HL-60/S4 treated with phorbol 12-myristate 13-acetate at 8.2 ng/mL for 4 days and 3 days (cell line): Measurements from ENCODE around the gene RDX.

Experiments used
- in situ Hi-C: fragments of 300-500 bp; cut with MboI; formaldehyde crosslinking; loops from 2 replicates; pipeline ENCODE4 v1.15.0; 2022; ENCODE audit warnings: low sequenced_read_pairs

The RDX gene

GRCh38 chr11:110174645-110175310 lies 121.6 kb downstream of the RDX start:
- in situ Hi-C loops: no loop called here

DNA sequence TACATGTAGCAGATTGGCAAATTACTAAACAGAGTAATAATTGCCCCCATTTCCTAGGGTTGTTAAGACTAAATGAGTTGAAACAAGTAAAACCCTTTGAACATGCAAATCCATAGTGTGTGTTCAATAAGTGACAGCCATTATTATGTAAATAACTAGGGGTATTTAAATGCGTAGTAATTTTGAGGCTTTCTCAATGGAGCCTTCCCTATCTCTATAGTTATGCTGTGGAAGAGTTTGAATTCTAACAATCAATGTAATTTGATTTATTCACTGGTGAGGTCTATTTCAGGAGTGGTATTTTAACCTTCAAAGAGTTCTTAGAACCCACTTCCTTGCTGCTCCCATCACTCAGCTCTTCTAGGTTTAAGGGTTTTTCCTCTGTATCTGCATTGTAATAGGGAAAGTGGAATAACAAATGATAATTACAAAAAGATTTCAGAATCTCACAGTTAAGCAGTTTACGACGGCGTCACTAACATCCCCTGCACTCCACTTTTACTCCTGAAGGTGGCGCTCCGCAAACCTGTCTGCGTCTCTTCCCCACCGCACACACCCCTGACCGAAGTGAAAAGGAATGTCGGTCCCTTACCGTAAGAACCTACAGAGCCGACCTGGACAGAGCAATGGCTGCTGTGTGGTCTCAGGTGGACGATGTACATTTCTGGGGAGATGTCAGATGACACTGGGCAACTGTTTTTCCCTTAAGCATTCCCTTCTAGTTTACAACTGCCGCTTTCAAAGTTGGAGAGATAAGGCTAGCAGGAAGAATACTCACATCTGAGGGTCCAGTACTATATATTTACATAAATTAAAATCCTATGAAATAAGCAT lies 122.4 kb downstream of the RDX start:
- in situ Hi-C loops: no loop called here

DNA sequence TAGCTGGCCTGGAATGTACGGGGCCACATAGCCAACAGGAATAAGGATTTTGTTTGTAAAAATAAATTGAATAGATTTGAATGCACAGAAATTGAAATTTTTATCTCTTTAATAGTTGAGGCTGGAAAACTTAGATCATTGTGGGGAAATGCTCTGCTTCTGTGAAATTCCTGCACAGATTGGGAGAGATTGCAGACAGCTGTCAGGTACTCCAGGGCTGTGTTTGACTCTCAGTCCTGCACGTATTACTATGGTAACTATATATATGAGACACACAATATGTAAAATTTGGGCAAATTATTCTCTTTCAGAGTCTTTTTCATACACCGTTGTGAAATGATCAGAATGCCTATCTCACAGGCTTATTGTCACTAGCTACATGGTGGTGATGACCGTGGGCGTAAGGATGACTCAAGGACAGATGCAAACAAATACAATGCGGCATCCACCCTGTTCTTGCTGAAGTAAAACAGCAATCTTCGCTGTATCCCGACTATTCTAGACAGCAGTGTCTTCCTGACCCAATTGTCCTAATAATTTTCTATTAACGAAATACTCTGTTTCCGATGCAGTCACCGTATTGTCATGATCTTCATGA lies 123.8 kb downstream of the RDX start:
- in situ Hi-C loops: no loop called here

DNA sequence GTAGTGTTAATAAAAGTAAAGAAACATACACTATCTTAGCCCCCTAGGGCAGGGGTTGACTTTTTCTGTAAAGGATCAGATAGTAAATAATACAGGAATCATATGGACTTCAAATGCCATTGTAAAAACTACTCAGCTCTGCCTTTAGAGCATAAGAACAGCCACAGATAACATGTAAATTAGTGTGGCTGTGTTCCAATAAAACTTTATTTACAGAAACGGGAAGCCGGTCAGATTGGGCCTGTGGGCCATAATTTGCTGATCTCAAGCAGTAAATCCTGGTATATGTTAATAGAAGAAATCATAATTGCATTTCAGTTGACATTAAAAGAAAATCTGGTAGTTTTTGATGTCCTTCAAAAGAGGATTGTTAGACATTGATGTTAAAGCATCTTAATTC lies 126.7 kb downstream of the RDX start:
- in situ Hi-C loops: no loop called here

GRCh38 chr11:110168033-110168803 lies 128.2 kb downstream of the RDX start:
- in situ Hi-C loops: no loop called here

GRCh38 chr11:110165039-110165925 lies 131.1 kb downstream of the RDX start:
- in situ Hi-C loops: no loop called here

GRCh38 chr11:110162216-110162615 lies 134.2 kb downstream of the RDX start:
- in situ Hi-C loops: no loop called here

- in situ Hi-C loops: no loop called here
Measured at GRCh38 chr11:110161061-110161460, 135.4 kb downstream of the RDX start.

GRCh38 chr11:110160437-110160836 lies 136.0 kb downstream of the RDX start:
- in situ Hi-C loops: no loop called here

GRCh38 chr11:110160016-110160415 lies 136.4 kb downstream of the RDX start:
- in situ Hi-C loops: no loop called here

- in situ Hi-C loops: no loop called here
Measured at GRCh38 chr11:110159476-110159875, 136.9 kb downstream of the RDX start.

DNA sequence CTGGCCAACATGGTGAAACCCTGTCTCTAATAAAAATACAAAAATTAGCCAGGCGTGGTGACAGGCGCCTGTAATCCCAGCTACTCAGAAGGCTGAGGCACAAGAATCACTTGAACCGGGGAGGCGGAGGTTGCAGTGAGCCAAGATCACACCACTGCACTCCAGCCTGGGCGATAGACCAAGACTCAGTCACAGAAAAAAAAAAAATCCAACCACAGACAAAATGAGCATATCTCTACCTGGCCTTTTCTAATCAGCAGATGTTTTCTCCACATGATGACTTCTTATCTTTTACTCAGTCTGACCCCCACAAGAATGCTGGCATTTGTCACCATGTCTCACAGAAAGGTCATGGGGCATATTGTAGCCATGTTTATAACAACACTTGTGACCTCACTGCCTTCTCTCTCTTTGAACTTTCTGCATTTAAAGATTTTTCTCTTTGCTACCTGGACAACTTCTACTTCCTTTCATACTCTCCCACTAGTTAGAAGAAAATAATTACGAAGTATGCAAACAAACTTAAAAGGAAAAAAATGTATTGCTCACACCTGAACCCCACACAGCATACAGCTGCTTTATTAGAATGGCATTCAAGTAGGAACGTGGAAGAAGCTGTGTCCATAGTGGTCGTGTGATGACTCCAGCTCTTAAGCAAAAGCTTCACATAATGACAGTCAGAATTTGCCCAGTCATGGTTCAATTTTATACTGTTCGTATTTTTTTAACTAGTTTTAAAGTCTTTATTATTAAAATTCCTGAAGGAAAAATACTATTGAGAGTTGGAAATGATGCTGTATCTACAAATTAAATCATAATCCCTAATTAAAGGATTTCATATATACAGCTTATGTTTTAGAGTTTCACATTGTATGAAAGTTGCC lies 137.9 kb downstream of the RDX start:
- in situ Hi-C loops: no loop called here

DNA sequence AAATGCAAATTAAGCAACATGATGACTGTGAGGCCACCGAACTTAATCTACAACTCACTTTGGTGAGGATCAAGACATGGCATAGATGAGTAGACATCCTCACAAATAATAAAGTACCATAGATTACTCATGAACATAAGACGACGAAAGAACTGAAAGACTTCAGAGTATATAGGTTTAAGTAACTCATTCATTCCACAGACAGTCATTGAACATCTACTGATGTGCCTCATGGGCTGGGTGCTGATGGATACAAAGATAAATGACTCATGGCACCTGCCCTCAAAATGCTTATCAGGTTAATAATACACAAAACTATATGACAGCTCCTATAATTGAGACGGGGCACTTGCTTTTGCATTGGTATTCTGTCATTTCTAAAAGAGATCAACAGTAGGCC lies 139.9 kb downstream of the RDX start:
- in situ Hi-C loops: no loop called here

GRCh38 chr11:110153474-110153873 lies 142.9 kb downstream of the RDX start:
- in situ Hi-C loops: no loop called here

DNA sequence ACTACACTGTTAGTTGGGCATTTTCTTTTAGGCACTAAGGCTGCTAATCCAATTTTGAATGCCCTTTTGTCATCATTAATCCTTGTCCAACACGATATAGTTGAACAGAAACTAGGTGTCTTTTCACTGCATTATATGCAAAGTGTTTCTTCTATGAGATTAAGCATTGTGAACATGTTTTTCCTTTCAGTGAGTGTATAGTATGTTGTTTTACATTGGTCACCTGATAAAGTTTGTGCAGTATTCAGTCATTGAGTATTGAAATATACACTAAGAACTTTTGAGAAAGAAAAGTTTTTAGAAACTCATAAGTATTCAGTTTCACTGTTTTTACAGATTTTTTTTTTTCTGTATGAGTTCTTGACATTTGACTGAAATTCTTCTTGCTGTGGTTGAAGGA lies 144.2 kb downstream of the RDX start:
- in situ Hi-C loops: no loop called here

- in situ Hi-C loops: no loop called here
Measured at GRCh38 chr11:110148775-110149744, 147.4 kb downstream of the RDX start.

GRCh38 chr11:110147962-110148709 lies 148.3 kb downstream of the RDX start:
- in situ Hi-C loops: no loop called here
